H1 (cell line): ENCODE measurements around the gene SLC12A7. TPM values are rescaled to one million over a fixed set of nuclear protein-coding genes. Genes with fewer than 3 reads are reported as not detected.

Experiments used
- CTCF ChIA-PET: fragments of 300-600 bp; sonication (Branson Sonifier 250); formaldehyde crosslinking; loops from one replicate; lab custom pipeline; 2021; ENCODE audit not compliant: partially characterized antibody; lab: Charles Lee
- POLR2A ChIA-PET: fragments of 300-600 bp; sonication (Branson Sonifier 250); formaldehyde crosslinking; loops from one replicate; lab custom pipeline; 2021; ENCODE audit warnings: inconsistent platforms; ENCODE audit not compliant: partially characterized antibody; lab: Charles Lee
- DNase-seq, 2 experiments: peaks; one replicate each; pipeline versions ENCODE4 v3.0.0 to v3.0.0-alpha.2; 2010 to 2022; ENCODE audit warnings: low spot score in 2 of 2, low read depth in 1 of 2, mixed read lengths in 1 of 2
- FAIRE-seq: peaks from 2 replicates; lab custom pipeline; 2011; peaks lifted over from hg19 to GRCh38; lab: Jason Lieb, UNC
- H2AFZ ChIP-seq: 2 replicates; pipeline ENCODE4 v1.8.1; 2012; ENCODE audit warnings: low read length, inconsistent platforms
- H2AK5ac ChIP-seq: 2 replicates; pipeline ENCODE4 v1.6.1; 2013; ENCODE audit warnings: low read depth, low read length
- H2BK120ac ChIP-seq: replicated peaks from 2 replicates; pipeline ENCODE3; 2013; ENCODE audit warnings: low read depth, low read length, inconsistent platforms
- H2BK12ac ChIP-seq: 2 replicates; pipeline ENCODE4 v1.6.1; 2013; ENCODE audit warnings: low read depth, low read length
- H2BK15ac ChIP-seq: 2 replicates; pipeline ENCODE4 v1.6.1; 2013; ENCODE audit warnings: low read length
- H2BK20ac ChIP-seq: 2 replicates; pipeline ENCODE4 v1.6.1; 2013; ENCODE audit warnings: low read length
- H2BK5ac ChIP-seq: 2 replicates; pipeline ENCODE4 v1.6.1; 2013; ENCODE audit warnings: low read depth, low read length
- H3K14ac ChIP-seq: 2 replicates; pipeline ENCODE4 v1.6.1; 2013; ENCODE audit warnings: inconsistent platforms; ENCODE audit not compliant: insufficient read length
- H3K18ac ChIP-seq: 2 replicates; pipeline ENCODE4 v1.6.1; 2013; ENCODE audit warnings: low read length; ENCODE audit errors: extremely low read depth
- H3K23ac ChIP-seq: 2 replicates; pipeline ENCODE4 v1.6.1; 2013; ENCODE audit warnings: inconsistent platforms; ENCODE audit not compliant: insufficient read length
- H3K23me2 ChIP-seq: 2 replicates; pipeline ENCODE4 v1.6.1; 2013; ENCODE audit warnings: low read depth, low read length
- H3K27ac ChIP-seq: 2 replicates; pipeline ENCODE4 v1.6.1; 2011; ENCODE audit warnings: low read depth, low read length, inconsistent platforms
- H3K27me3 ChIP-seq, 4 experiments: replicated peaks in 1 of 4; 1 replicate in 1 of 4; 2 replicates in 3 of 4; pipeline versions ENCODE4 v1.6.1 to v1.8.1; 2011 to 2013; ENCODE audit warnings: low read length in 3 of 4, mild to moderate bottlenecking in 3 of 4, inconsistent platforms in 2 of 4, mixed read lengths in 2 of 4, moderate library complexity in 1 of 4; ENCODE audit not compliant: control insufficient read depth in 3 of 4, insufficient read depth in 3 of 4; ENCODE audit errors: extremely low read depth in 1 of 4
- H3K36me3 ChIP-seq, 4 experiments: 2 replicates each; pipeline versions ENCODE4 v1.6.1 to v1.8.1; 2011 to 2013; ENCODE audit warnings: mild to moderate bottlenecking in 4 of 4, low read length in 3 of 4, moderate library complexity in 2 of 4, control low read depth in 1 of 4, inconsistent platforms in 1 of 4; ENCODE audit not compliant: insufficient read depth in 4 of 4, control insufficient read depth in 2 of 4
- H3K4ac ChIP-seq: replicated peaks from 2 replicates; pipeline ENCODE3; 2013; ENCODE audit warnings: low read length, low read depth, mixed read lengths, inconsistent platforms; ENCODE audit not compliant: insufficient read length
- H3K4me1 ChIP-seq, 4 experiments: replicated peaks in 1 of 4; 1 replicate in 1 of 4; 2 replicates in 3 of 4; pipeline versions ENCODE4 v1.6.1 to v1.8.1; 2011 to 2013; ENCODE audit warnings: low read length in 3 of 4, inconsistent platforms in 2 of 4, mixed read lengths in 1 of 4; ENCODE audit not compliant: insufficient read depth in 4 of 4, control insufficient read depth in 3 of 4
- H3K4me2 ChIP-seq, 2 experiments: 2 replicates each; pipeline versions ENCODE4 v1.6.1 to v1.8.1; 2011 to 2013; ENCODE audit warnings: low read depth in 2 of 2, low read length in 2 of 2, control low read depth in 1 of 2, inconsistent platforms in 1 of 2, mild to moderate bottlenecking in 1 of 2; ENCODE audit not compliant: insufficient read depth in 1 of 2
- H3K4me3 ChIP-seq, 4 experiments: fragments of 200-600, 300-600 bp in 1 of 4; sonication (generic), shearing (Covaris generic), sonication (Bioruptor Twin) in 1 of 4; 2 replicates each; pipeline versions ENCODE4 v1.5.1 to v1.8.1; 2011 to 2016; ENCODE audit warnings: low read length in 4 of 4, low read depth in 3 of 4, control low read depth in 2 of 4, inconsistent platforms in 2 of 4, mild to moderate bottlenecking in 2 of 4, mixed read lengths in 1 of 4, moderate library complexity in 1 of 4; ENCODE audit not compliant: insufficient read depth in 2 of 4; ENCODE audit errors: extremely low read depth in 1 of 4
- H3K56ac ChIP-seq: replicated peaks from 2 replicates; pipeline ENCODE3; 2013; ENCODE audit warnings: low read depth, mild to moderate bottlenecking, mixed read lengths, low read length, inconsistent platforms; ENCODE audit not compliant: insufficient read length
- H3K79me1 ChIP-seq: 2 replicates; pipeline ENCODE4 v1.6.1; 2013; ENCODE audit warnings: low read depth, low read length, control low read depth
- H3K79me2 ChIP-seq, 2 experiments: 2 replicates each; pipeline versions ENCODE4 v1.6.1 to v1.8.1; 2012 to 2013; ENCODE audit warnings: low read length in 2 of 2, mild to moderate bottlenecking in 2 of 2, inconsistent platforms in 1 of 2; ENCODE audit not compliant: insufficient read depth in 2 of 2, control insufficient read depth in 1 of 2
- H3K9ac ChIP-seq, 4 experiments: replicated peaks in 1 of 4; 1 replicate in 1 of 4; 2 replicates in 3 of 4; pipeline versions ENCODE4 v1.6.1 to v1.8.1; 2011 to 2013; ENCODE audit warnings: low read depth in 3 of 4, low read length in 3 of 4, control low read depth in 2 of 4, mild to moderate bottlenecking in 2 of 4, moderate library complexity in 2 of 4, inconsistent platforms in 1 of 4; ENCODE audit errors: extremely low read depth in 1 of 4
- H3K9me3 ChIP-seq, 2 experiments: 2 replicates each; pipeline versions ENCODE4 v1.6.1 to v1.8.1; 2012 to 2013; ENCODE audit warnings: mild to moderate bottlenecking in 2 of 2, moderate library complexity in 2 of 2, control low read depth in 1 of 2, inconsistent platforms in 1 of 2, low read depth in 1 of 2, low read length in 1 of 2, mixed read lengths in 1 of 2; ENCODE audit not compliant: insufficient read depth in 2 of 2
- H4K20me1 ChIP-seq, 2 experiments: replicated peaks in 1 of 2; 2 replicates each; pipeline versions ENCODE3 to v1.8.1; 2011 to 2013; ENCODE audit warnings: inconsistent platforms in 2 of 2, low read length in 2 of 2, mild to moderate bottlenecking in 1 of 2; ENCODE audit not compliant: insufficient read depth in 2 of 2, control insufficient read depth in 1 of 2
- H4K5ac ChIP-seq: 2 replicates; pipeline ENCODE4 v1.6.1; 2013; ENCODE audit warnings: low read length, low read depth, mixed read lengths, inconsistent platforms; ENCODE audit not compliant: insufficient read length
- H4K8ac ChIP-seq: 2 replicates; pipeline ENCODE4 v1.8.0; 2013; ENCODE audit warnings: mild to moderate bottlenecking, moderate library complexity, low read length, inconsistent platforms; ENCODE audit not compliant: insufficient read depth; ENCODE audit errors: extremely low read depth
- H4K91ac ChIP-seq: replicated peaks from 2 replicates; pipeline ENCODE3; 2013; ENCODE audit warnings: low read length, mixed read lengths, inconsistent platforms; ENCODE audit not compliant: insufficient read length
- BCL11A ChIP-seq, 2 experiments: IDR thresholded peaks; one replicate each; pipeline ENCODE4 v1.6.1; 2011; ENCODE audit warnings: low read depth in 2 of 2, low read length in 2 of 2, mild to moderate bottlenecking in 2 of 2
- JUND ChIP-seq: IDR thresholded peaks from 2 replicates; pipeline ENCODE4 v1.6.1; 2011; ENCODE audit warnings: mild to moderate bottlenecking, improper control_type of control experiment, low read length
- NANOG ChIP-seq: IDR thresholded peaks from 2 replicates; pipeline ENCODE4 v1.6.1; 2011; ENCODE audit warnings: low read length, low read depth, mild to moderate bottlenecking, inconsistent platforms; ENCODE audit not compliant: insufficient read depth, poor library complexity, severe bottlenecking
- PHF8 ChIP-seq: fragments of 200-600 bp; sonication (generic); conservative IDR thresholded peaks from 2 replicates; pipeline ENCODE4 v1.7.1; 2012; ENCODE audit warnings: low read depth, mild to moderate bottlenecking, inconsistent platforms, low read length, moderate library complexity
- USF2 ChIP-seq: IDR thresholded peaks from 2 replicates; pipeline ENCODE4 v1.6.1; 2011; ENCODE audit warnings: low read length, improper control_type of control experiment
- WGBS, 2 experiments: shearing (Covaris generic) in 1 of 2; methylation state at CpG; one replicate each; pipeline versions ENCODE4 v1.1.6 to v1.1.7; 2013 to 2015; ENCODE audit warnings: low lambda C conversion rate in 2 of 2, mixed read lengths in 2 of 2, inconsistent platforms in 1 of 2, low coverage in 1 of 2, missing lambda C conversion rate in 1 of 2; ENCODE audit not compliant: insufficient replicate concordance in 2 of 2, insufficient coverage in 1 of 2, insufficient read length in 1 of 2; ENCODE audit errors: extremely low coverage in 1 of 2, missing lambda C conversion rate in 1 of 2; 5-methylcytosine and 5-hydroxymethylcytosine counted together
- polyA plus RNA-seq, 7 experiments: library from polyadenylated mRNA; depleted of rRNA in 3 of 7; stranded (reverse) in 5 of 7; unstranded in 2 of 7; fragments of >200 nt in 5 of 7; fragments of 200-250 nt in 2 of 7; gene quantifications; 1 replicate in 5 of 7; 2 replicates in 1 of 7; 4 replicates in 1 of 7; pipeline versions ENCODE4 v1.2.1 to v1.2.3, GENCODE V29; 2011 to 2013; ENCODE audit warnings: missing spikeins in 2 of 7, mixed read lengths in 2 of 7
- total RNA-seq: library from RNA; stranded (reverse); fragmentation: NEBNext Ultra II Directional; extraction: Animal tissue kit (Norgen Biotek cat#: 25700); gene quantifications from 2 replicates; pipeline ENCODE4 v1.2.1, GENCODE V29; 2021

SLC12A7 gene
- total and polyA plus RNA-seq, 2 of the 8 experiments (the other 6 are each of a cell fraction or from before 2014, with no cell fraction given), result 23.5 to 39.7 TPM

GRCh38 chr5:1155191-1156032, 43.5 kb upstream of the SLC12A7 start:
- no peak overlapping the region for H4K91ac ChIP-seq

More at GRCh38 chr5:1155191-1156032, 43.5 kb upstream of the SLC12A7 start:
- FAIRE-seq (no peak), DNase-seq (no peak)
- Histone ChIP-seq H2BK15ac (no peak overlapping the region), H3K36me3 (no peaks in the 10 kb centered on the region), H3K18ac (no peak overlapping the region), H4K20me1 (peaks cover 2 to 9% of the 10 kb centered on the region in 2 experiments), H2BK20ac (no peak overlapping the region), H3K14ac (no peak overlapping the region), H3K4me3 (peak overlapping the region in 3 of 4 experiments; percentile 5 to 56 (median 20); a peak in 5 of 8 replicates), H3K4ac (no peak overlapping the region), H3K27ac (no peak overlapping the region), H3K79me2 (no peaks in the 10 kb centered on the region), H3K23me2 (peaks cover 3% of the 10 kb centered on the region; the same call in 1 of the 2 replicates), H4K5ac (no peak overlapping the region), H2AFZ (no peak overlapping the region), H2AK5ac (no peak overlapping the region), H3K4me1 (peaks cover 0 to 3% (median 0%) of the 10 kb centered on the region in 4 experiments; a peak in 2 of 7 replicates), H2BK5ac (no peak overlapping the region), H3K4me2 (peak overlapping the region; percentile 54 to 66), H3K23ac (no peak overlapping the region), H3K9me3 (peaks cover 3 to 10% of the 10 kb centered on the region in 2 experiments; a peak in 2 of 4 replicates), H3K79me1 (no peaks in the 10 kb centered on the region), H4K8ac (no peak overlapping the region), H3K56ac (no peak overlapping the region), H3K27me3 (peaks cover 15 to 38% (median 32%) of the 10 kb centered on the region in 4 experiments), H3K9ac (no peak overlapping the region), H2BK12ac (no peak overlapping the region), H2BK120ac (no peak overlapping the region)
- TF ChIP-seq USF2 (no peak), BCL11A (IDR thresholded peaks at IDR 0.05; ENCODE audit: low read depth in 2 of 2, low read length in 2 of 2) (no peak), JUND (no peak), PHF8 (no peak), NANOG (no peak)
- POLR2A ChIA-PET, result no interaction called here
- CTCF ChIA-PET, result no interaction called here
- WGBS, 2 experiments, result 10% methylated on average over 18 of the region's 98 CpGs; no CpG with 5 or more reads in 1 of the 2 experiments
